ENCODE measurements around the gene UTY.
"Not testable (repeated sequence)": the region's sequence is repeated elsewhere in the genome, so short reads cannot be mapped to it uniquely, and the experiment has no call there.

UTY gene

GRCh38 chrY:13299411-13299810 is 180.4 kb downstream of the UTY start:
- DNase-seq (ENCODE audit: low read depth, low spot score) = no peak

- no peak for DNase-seq (ENCODE audit: low read depth, low spot score)
These were observed 183.5 kb downstream of the UTY start for GRCh38 chrY:13296176-13296890.

GRCh38 chrY:13295026-13295425 is 184.8 kb downstream of the UTY start:
- no peak for DNase-seq (ENCODE audit: low read depth, low spot score)

GRCh38 chrY:13291199-13291598 is 188.6 kb downstream of the UTY start:
- no peak for DNase-seq (ENCODE audit: low read depth, low spot score)

GRCh38 chrY:13282151-13283054 is 197.4 kb downstream of the UTY start:
- not testable (repeated sequence) for DNase-seq (ENCODE audit: low read depth, low spot score)

- DNase-seq (ENCODE audit: low read depth, low spot score) = no peak
These were observed 200.3 kb downstream of the UTY start for GRCh38 chrY:13279561-13279960.

- DNase-seq (ENCODE audit: low read depth, low spot score) = no peak
These were observed 208.1 kb downstream of the UTY start for GRCh38 chrY:13271706-13272105.

GRCh38 chrY:13253941-13254440 is 225.8 kb downstream of the UTY start:
- DNase-seq (ENCODE audit: low read depth, low spot score) = not testable (repeated sequence)

- no peak for DNase-seq (ENCODE audit: low read depth, low spot score)
These were observed 229.4 kb downstream of the UTY start for GRCh38 chrY:13250421-13250820.

GRCh38 chrY:13243716-13244115 is 236.1 kb downstream of the UTY start:
- DNase-seq (ENCODE audit: low read depth, low spot score) = no peak

GRCh38 chrY:13233901-13234300 is 245.9 kb downstream of the UTY start:
- no peak for DNase-seq (ENCODE audit: low read depth, low spot score)

- DNase-seq (ENCODE audit: low read depth, low spot score) = no peak
These were observed 246.7 kb downstream of the UTY start for GRCh38 chrY:13233118-13233517.

GRCh38 chrY:13227354-13227953 is 252.4 kb downstream of the UTY start:
- no peak for DNase-seq (ENCODE audit: low read depth, low spot score)

- no peak for DNase-seq (ENCODE audit: low read depth, low spot score)
These were observed 268.7 kb downstream of the UTY start for GRCh38 chrY:13210961-13211646.

- DNase-seq (ENCODE audit: low read depth, low spot score) = no peak
These were observed 274.6 kb downstream of the UTY start for GRCh38 chrY:13205214-13205613.

Data from smooth muscle cell of the brain vasculature (primary cell).